ENCODE data around the gene MYH7.
"Not testable (repeated sequence)": the region's sequence is repeated elsewhere in the genome, so short reads cannot be mapped to it uniquely, and the experiment has no call there.

The MYH7 gene

GRCh38 chr14:23405516-23406025 lies 29.9 kb downstream of the MYH7 start:
- Histone ChIP-seq H3K27ac (ENCODE audit: low read depth, low read length) (no peak overlapping the region), H3K4me1 (ENCODE audit: insufficient read depth, low read length) (no peaks in the 10 kb centered on the region), H3K27me3 (ENCODE audit: insufficient read depth, low read length) (0 out of 2 replicates have a peak, but pooled peaks cover 3% of the 10 kb centered on the region), H3K36me3 (ENCODE audit: insufficient read depth, low read length) (no peaks in the 10 kb centered on the region), H3K9me3 (ENCODE audit: insufficient read depth, low read depth, low read length) (no peaks in the 10 kb centered on the region), H3K4me3 (ENCODE audit: low read length) (no peak overlapping the region), H3K9ac (ENCODE audit: low read depth, low read length) (no peak overlapping the region)
- WGBS: 94% methylated on average over 13 of the region's 13 CpGs

GRCh38 chr14:23405096-23405495 lies 30.4 kb downstream of the MYH7 start:
- no peak overlapping the region for H3K27ac ChIP-seq (ENCODE audit: low read depth, low read length)
- no peaks in the 10 kb centered on the region for H3K4me1 ChIP-seq (ENCODE audit: insufficient read depth, low read length)
- no peaks in the 10 kb centered on the region for H3K9me3 ChIP-seq (ENCODE audit: insufficient read depth, low read depth, low read length)
- no peak overlapping the region for H3K4me3 ChIP-seq (ENCODE audit: low read length)
- 0 out of 2 replicates have a peak, but pooled peaks cover 3% of the 10 kb centered on the region for H3K27me3 ChIP-seq (ENCODE audit: insufficient read depth, low read length)
- H3K36me3 ChIP-seq (ENCODE audit: insufficient read depth, low read length): no peaks in the 10 kb centered on the region
- WGBS: 90% methylated on average over 10 of the region's 10 CpGs
- H3K9ac ChIP-seq (ENCODE audit: low read depth, low read length): no peak overlapping the region

GRCh38 chr14:23404331-23404900 lies 31.0 kb downstream of the MYH7 start:
- no peak overlapping the region for H3K4me3 ChIP-seq (ENCODE audit: low read length)
- H3K27ac ChIP-seq (ENCODE audit: low read depth, low read length): no peak overlapping the region
- H3K9me3 ChIP-seq (ENCODE audit: insufficient read depth, low read depth, low read length): no peaks in the 10 kb centered on the region
- H3K27me3 ChIP-seq (ENCODE audit: insufficient read depth, low read length): 0 out of 2 replicates have a peak, but pooled peaks cover 3% of the 10 kb centered on the region
- H3K9ac ChIP-seq (ENCODE audit: low read depth, low read length): no peak overlapping the region
- no peaks in the 10 kb centered on the region for H3K4me1 ChIP-seq (ENCODE audit: insufficient read depth, low read length)
- 88% methylated on average over 14 of the region's 14 CpGs for WGBS
- no peaks in the 10 kb centered on the region for H3K36me3 ChIP-seq (ENCODE audit: insufficient read depth, low read length)

- Histone ChIP-seq H3K4me3 (ENCODE audit: low read length) (no peak overlapping the region), H3K27me3 (ENCODE audit: insufficient read depth, low read length) (0 out of 2 replicates have a peak, but pooled peaks cover 3% of the 10 kb centered on the region), H3K4me1 (ENCODE audit: insufficient read depth, low read length) (no peaks in the 10 kb centered on the region), H3K9me3 (ENCODE audit: insufficient read depth, low read depth, low read length) (no peaks in the 10 kb centered on the region), H3K27ac (ENCODE audit: low read depth, low read length) (no peak overlapping the region), H3K9ac (ENCODE audit: low read depth, low read length) (no peak overlapping the region), H3K36me3 (ENCODE audit: insufficient read depth, low read length) (no peaks in the 10 kb centered on the region)
- 91% methylated on average over 4 of the region's 4 CpGs for WGBS
Observed at GRCh38 chr14:23403908-23404307, 31.6 kb downstream of the MYH7 start.

- Histone ChIP-seq H3K4me3 (ENCODE audit: low read length) (no peak overlapping the region), H3K4me1 (ENCODE audit: insufficient read depth, low read length) (no peaks in the 10 kb centered on the region), H3K9ac (ENCODE audit: low read depth, low read length) (no peak overlapping the region), H3K9me3 (ENCODE audit: insufficient read depth, low read depth, low read length) (no peaks in the 10 kb centered on the region), H3K27ac (ENCODE audit: low read depth, low read length) (no peak overlapping the region), H3K27me3 (ENCODE audit: insufficient read depth, low read length) (0 out of 2 replicates have a peak, but pooled peaks cover 3% of the 10 kb centered on the region), H3K36me3 (ENCODE audit: insufficient read depth, low read length) (no peaks in the 10 kb centered on the region)
- WGBS: 77% methylated on average over 7 of the region's 7 CpGs
Observed at GRCh38 chr14:23403139-23403438, 32.4 kb downstream of the MYH7 start.

- 0 out of 2 replicates have a peak, but pooled peaks cover 3% of the 10 kb centered on the region for H3K27me3 ChIP-seq (ENCODE audit: insufficient read depth, low read length)
- no peak overlapping the region for H3K4me3 ChIP-seq (ENCODE audit: low read length)
- H3K36me3 ChIP-seq (ENCODE audit: insufficient read depth, low read length): no peaks in the 10 kb centered on the region
- 71% methylated on average over 25 of the region's 25 CpGs for WGBS
- no peaks in the 10 kb centered on the region for H3K9me3 ChIP-seq (ENCODE audit: insufficient read depth, low read depth, low read length)
- no peak overlapping the region for H3K27ac ChIP-seq (ENCODE audit: low read depth, low read length)
- no peak overlapping the region for H3K9ac ChIP-seq (ENCODE audit: low read depth, low read length)
- H3K4me1 ChIP-seq (ENCODE audit: insufficient read depth, low read length): no peaks in the 10 kb centered on the region
Observed at GRCh38 chr14:23402296-23403138, 32.9 kb downstream of the MYH7 start.

GRCh38 chr14:23401291-23401690 lies 34.2 kb downstream of the MYH7 start:
- Histone ChIP-seq H3K36me3 (ENCODE audit: insufficient read depth, low read length) (no peaks in the 10 kb centered on the region), H3K9ac (ENCODE audit: low read depth, low read length) (no peak overlapping the region), H3K27ac (ENCODE audit: low read depth, low read length) (no peak overlapping the region), H3K9me3 (ENCODE audit: insufficient read depth, low read depth, low read length) (no peaks in the 10 kb centered on the region), H3K4me1 (ENCODE audit: insufficient read depth, low read length) (no peaks in the 10 kb centered on the region), H3K4me3 (ENCODE audit: low read length) (no peak overlapping the region), H3K27me3 (ENCODE audit: insufficient read depth, low read length) (0 out of 2 replicates have a peak, but pooled peaks cover 3% of the 10 kb centered on the region)
- 92% methylated on average over 4 of the region's 4 CpGs for WGBS

GRCh38 chr14:23400496-23401149 lies 34.8 kb downstream of the MYH7 start:
- H3K4me1 ChIP-seq (ENCODE audit: insufficient read depth, low read length); H3K27ac ChIP-seq (ENCODE audit: low read depth, low read length); H3K4me3 ChIP-seq (ENCODE audit: low read length); H3K27me3 ChIP-seq (ENCODE audit: insufficient read depth, low read length); H3K9me3 ChIP-seq (ENCODE audit: insufficient read depth, low read depth, low read length); H3K9ac ChIP-seq (ENCODE audit: low read depth, low read length); H3K36me3 ChIP-seq (ENCODE audit: insufficient read depth, low read length): not testable (repeated sequence)
- WGBS: 95% methylated on average over 16 of the region's 16 CpGs

GRCh38 chr14:23399591-23399990 lies 35.9 kb downstream of the MYH7 start:
- 0 out of 2 replicates have a peak, but pooled peaks cover 3% of the 10 kb centered on the region for H3K27me3 ChIP-seq (ENCODE audit: insufficient read depth, low read length)
- WGBS: 90% methylated on average over 6 of the region's 6 CpGs
- H3K9me3 ChIP-seq (ENCODE audit: insufficient read depth, low read depth, low read length): no peaks in the 10 kb centered on the region

GRCh38 chr14:23399136-23399535 lies 36.3 kb downstream of the MYH7 start:
- no peak overlapping the region for H3K27ac ChIP-seq (ENCODE audit: low read depth, low read length)
- no peak overlapping the region for H3K4me3 ChIP-seq (ENCODE audit: low read length)
- no peak overlapping the region for H3K9ac ChIP-seq (ENCODE audit: low read depth, low read length)
- no peaks in the 10 kb centered on the region for H3K4me1 ChIP-seq (ENCODE audit: insufficient read depth, low read length)
- no peaks in the 10 kb centered on the region for H3K36me3 ChIP-seq (ENCODE audit: insufficient read depth, low read length)
- 93% methylated on average over 3 of the region's 3 CpGs for WGBS
- no peaks in the 10 kb centered on the region for H3K9me3 ChIP-seq (ENCODE audit: insufficient read depth, low read depth, low read length)
- 0 out of 2 replicates have a peak, but pooled peaks cover 3% of the 10 kb centered on the region for H3K27me3 ChIP-seq (ENCODE audit: insufficient read depth, low read length)

More at GRCh38 chr14:23399591-23399990, 35.9 kb downstream of the MYH7 start:
- Histone ChIP-seq H3K36me3 (ENCODE audit: insufficient read depth, low read length) (no peaks in the 10 kb centered on the region), H3K9ac (ENCODE audit: low read depth, low read length) (no peak overlapping the region), H3K4me1 (ENCODE audit: insufficient read depth, low read length) (no peaks in the 10 kb centered on the region), H3K4me3 (ENCODE audit: low read length) (no peak overlapping the region), H3K27ac (ENCODE audit: low read depth, low read length) (no peak overlapping the region)

GRCh38 chr14:23398348-23398747 lies 37.1 kb downstream of the MYH7 start:
- H3K27me3 ChIP-seq (ENCODE audit: insufficient read depth, low read length): no peaks in the 10 kb centered on the region
- WGBS: 93% methylated on average over 4 of the region's 4 CpGs
- no peaks in the 10 kb centered on the region for H3K4me1 ChIP-seq (ENCODE audit: insufficient read depth, low read length)
- no peak overlapping the region for H3K27ac ChIP-seq (ENCODE audit: low read depth, low read length)
- no peak overlapping the region for H3K9ac ChIP-seq (ENCODE audit: low read depth, low read length)
- no peaks in the 10 kb centered on the region for H3K9me3 ChIP-seq (ENCODE audit: insufficient read depth, low read depth, low read length)
- no peak overlapping the region for H3K4me3 ChIP-seq (ENCODE audit: low read length)
- H3K36me3 ChIP-seq (ENCODE audit: insufficient read depth, low read length): no peaks in the 10 kb centered on the region

All from HUES64 (cell line).